Heart left ventricle (tissue), 16 donors: ENCODE results near the gene ADGRA1. TPM values are rescaled to one million over a fixed set of nuclear protein-coding genes. Genes with fewer than 3 reads are reported as not detected.
A peak's percentile ranks its signal among the peaks of the same experiment; 100 is the strongest.

Source experiments
- ATAC-seq, 4 donors: fragments of 200-7000 bp; cut with Tn5 transposase; one replicate each; pipeline ENCODE4 v1.9.1; 2020 to 2022; ENCODE audit warnings: moderate library complexity in 4 of 4, mild to moderate bottlenecking in 3 of 4, moderate number of reproducible peaks in 1 of 4
- DNase-seq, 5 donors: peaks; one replicate each; pipeline ENCODE4 v3.0.0-alpha.2; 2020
- H3K27ac ChIP-seq, 12 donors: fragments of 200-600 bp; sonication (generic) in 4 of 12; one replicate each; pipeline versions ENCODE4 v1.5.0 to v1.8.0; 2016 to 2022; ENCODE audit warnings: mild to moderate bottlenecking in 2 of 12
- H3K27me3 ChIP-seq, 9 donors: fragments of 200-600 bp; sonication (generic) in 2 of 9; one replicate each; pipeline versions ENCODE4 v1.5.1 to v1.8.0; 2016 to 2022; ENCODE audit warnings: mild to moderate bottlenecking in 3 of 9
- H3K36me3 ChIP-seq, 9 donors: fragments of 200-600 bp; sonication (generic) in 2 of 9; one replicate each; pipeline versions ENCODE4 v1.5.0 to v1.8.0; 2018 to 2022; ENCODE audit warnings: mild to moderate bottlenecking in 2 of 9
- H3K4me1 ChIP-seq, 12 donors: fragments of 200-600 bp; sonication (generic) in 4 of 12; one replicate each; pipeline versions ENCODE4 v1.5.0 to v1.8.0; 2016 to 2022; ENCODE audit warnings: mild to moderate bottlenecking in 3 of 12
- H3K4me3 ChIP-seq, 12 donors: fragments of 200-600 bp; sonication (generic) in 4 of 12; one replicate each; pipeline versions ENCODE4 v1.5.0 to v1.8.0; 2017 to 2022; ENCODE audit warnings: mild to moderate bottlenecking in 9 of 12, moderate library complexity in 4 of 12
- H3K9me3 ChIP-seq, 12 donors: fragments of 200-600 bp; sonication (generic) in 4 of 12; one replicate each; pipeline versions ENCODE4 v1.5.0 to v1.8.0; 2016 to 2022; ENCODE audit warnings: mild to moderate bottlenecking in 1 of 12
- POLR2A ChIP-seq, 2 donors: fragments of 450-650 bp; IDR thresholded peaks; one replicate each; pipeline ENCODE4 v1.6.1; 2017; ENCODE audit warnings: antibody characterized with exemption in 2 of 2, mild to moderate bottlenecking in 2 of 2, moderate library complexity in 2 of 2
- WGBS, 4 donors: extraction: QIAGEN DNeasy Blood & Tissue Kit in 2 of 4; methylation state at CpG; one replicate each; pipeline versions ENCODE4 v1.1.5 to v1.1.7; 2013 to 2018; 5-methylcytosine and 5-hydroxymethylcytosine counted together
- intact Hi-C, 10 donors: fragments of 100-400 bp; cut with DNase I; formaldehyde crosslinking; loops; one replicate each; pipeline versions ENCODE4 v1.11.1 to v1.14.2; 2022
- polyA plus RNA-seq, 2 donors: library from polyadenylated mRNA; stranded (reverse); fragments of 200-250 nt; gene quantifications; one replicate each; pipeline ENCODE4 v1.2.3, GENCODE V29; 2013
- total RNA-seq, 9 donors: library from RNA; depleted of rRNA in 2 of 9; stranded (reverse); fragments of >200 nt in 2 of 9; fragmentation: NEBNext Ultra II Directional in 3 of 9; extraction: Animal tissue kit (Norgen Biotek cat#: 25700) in 3 of 9; gene quantifications; one replicate each; pipeline versions ENCODE4 v1.1.0 to v1.2.4, GENCODE V29; 2016 to 2023
- TF ChIP-seq, protein P1 (sequence below), 12 donors: fragments of 200-600 bp; sonication (generic) in 4 of 12; IDR thresholded peaks; one replicate each; pipeline versions ENCODE4 v1.5.0 to v1.8.0; 2018 to 2022; ENCODE audit warnings: antibody characterized with exemption in 12 of 12, mild to moderate bottlenecking in 5 of 12
- donor health status: ischemic (EF 13 %, LVEDD 7.1; RV severe dilation, severe dysfunction).
- donor health status: healthy with polysubstance abuse.
- donor health status: DM: no; HTN: yes; CAD: no.
- donor health status: DM: no; HTN: no; CAD: no.
- donor health status: ischemic (EF 25% LVEDD 6.9; RV normal size, moderate dysfunction).
- donor health status: ischemic (EF 25% LVEDD 5.7; RV mildly dilated, moderate dysfunction).
- donor health status: healthy.
- donor health status: DM: yes; HTN: yes; CAD: no.
- donor health status: ischemic (EF 35%, LVEDD 5.7; RV mildly dilated, moderate dysfunction).
- donor health status: nonischemic (EF 11% LVEDD 7.7; RV severe dilation, severe dysfunction).
- donor health status: DM: yes; HTN: yes; CAD: no.
- donor health status: PGD.
- donor health status: ischemic (EF 29% LVEDD 5.4; RV normal size, mild dysfunction).
- donor health status: nonischemic (EF 23%, LVEDD 6.1; RV moderate dilation, normal function).

Gene ADGRA1
- total and polyA plus RNA-seq, 11 donors, result 0.03 to 0.19 (median 0.13) TPM; not detected in 8

DNA sequence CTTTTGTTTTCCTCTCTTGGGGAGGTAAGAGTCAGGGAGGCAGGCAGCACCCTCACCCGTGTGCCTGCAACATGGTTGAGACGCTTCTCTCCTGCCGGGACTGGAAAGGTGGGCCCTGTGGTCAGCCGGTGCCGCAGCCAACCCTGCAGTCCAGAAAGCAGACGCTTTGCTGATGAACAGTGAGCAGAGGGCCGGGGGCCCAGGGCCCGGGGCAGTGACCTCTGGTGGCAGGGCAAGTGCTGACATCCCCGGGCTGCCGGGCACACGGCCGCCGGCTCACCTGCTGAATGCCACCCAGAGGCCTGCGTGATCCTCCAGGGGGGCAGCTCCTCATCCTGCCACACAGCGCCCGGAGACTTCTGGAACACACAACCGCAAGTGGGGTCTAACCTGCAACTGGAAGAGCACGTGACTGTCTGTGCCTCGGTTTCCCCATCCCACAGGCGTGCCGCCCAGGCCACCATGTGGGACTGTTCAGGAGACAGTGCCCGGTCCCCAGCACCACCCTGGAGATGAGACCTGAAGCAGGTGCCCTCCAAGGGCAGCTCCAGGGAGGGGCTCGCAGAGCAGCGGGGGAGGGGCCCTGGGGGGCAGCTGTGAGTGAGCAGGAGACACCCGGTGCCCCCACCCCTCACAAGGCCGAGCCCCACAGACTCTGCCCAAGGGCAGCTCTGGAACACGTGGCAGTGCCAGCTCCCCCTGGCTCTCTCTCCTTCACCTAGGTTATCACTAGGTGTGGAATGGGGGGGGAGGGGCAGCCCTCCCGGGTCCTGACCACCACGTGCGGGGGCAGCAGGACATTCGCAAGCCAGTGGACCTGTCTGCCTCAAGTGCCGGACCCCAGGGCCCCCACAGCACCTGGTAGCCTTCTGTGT, 2.2 kb upstream of the ADGRA1 start:
- intact Hi-C loops, result no loop called here
- H3K36me3 ChIP-seq, result no peaks in the 10 kb centered on the region
- H3K9me3 ChIP-seq, result no peaks in the 10 kb centered on the region
- 70 to 74% (median 71%) methylated on average over 21 to 32 of the region's 32 CpGs for WGBS, 4 donors
- H3K27ac ChIP-seq, result no peak overlapping the region
- DNase-seq (peak in 1 of 5 donors; percentile 28), ATAC-seq (no peak)
- peaks cover 49 to 96% (median 59%) of the 10 kb centered on the region in 9 donors for H3K27me3 ChIP-seq
- H3K4me3 ChIP-seq, result no peak overlapping the region
- TF ChIP-seq, protein P1, sequence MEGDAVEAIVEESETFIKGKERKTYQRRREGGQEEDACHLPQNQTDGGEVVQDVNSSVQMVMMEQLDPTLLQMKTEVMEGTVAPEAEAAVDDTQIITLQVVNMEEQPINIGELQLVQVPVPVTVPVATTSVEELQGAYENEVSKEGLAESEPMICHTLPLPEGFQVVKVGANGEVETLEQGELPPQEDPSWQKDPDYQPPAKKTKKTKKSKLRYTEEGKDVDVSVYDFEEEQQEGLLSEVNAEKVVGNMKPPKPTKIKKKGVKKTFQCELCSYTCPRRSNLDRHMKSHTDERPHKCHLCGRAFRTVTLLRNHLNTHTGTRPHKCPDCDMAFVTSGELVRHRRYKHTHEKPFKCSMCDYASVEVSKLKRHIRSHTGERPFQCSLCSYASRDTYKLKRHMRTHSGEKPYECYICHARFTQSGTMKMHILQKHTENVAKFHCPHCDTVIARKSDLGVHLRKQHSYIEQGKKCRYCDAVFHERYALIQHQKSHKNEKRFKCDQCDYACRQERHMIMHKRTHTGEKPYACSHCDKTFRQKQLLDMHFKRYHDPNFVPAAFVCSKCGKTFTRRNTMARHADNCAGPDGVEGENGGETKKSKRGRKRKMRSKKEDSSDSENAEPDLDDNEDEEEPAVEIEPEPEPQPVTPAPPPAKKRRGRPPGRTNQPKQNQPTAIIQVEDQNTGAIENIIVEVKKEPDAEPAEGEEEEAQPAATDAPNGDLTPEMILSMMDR (IDR thresholded peaks at IDR 0.05), result no peak
- no peak for TF ChIP-seq POLR2A (IDR thresholded peaks at IDR 0.05)
- peaks cover 0 to 15% (median 0%) of the 10 kb centered on the region in 12 donors for H3K4me1 ChIP-seq

DNA sequence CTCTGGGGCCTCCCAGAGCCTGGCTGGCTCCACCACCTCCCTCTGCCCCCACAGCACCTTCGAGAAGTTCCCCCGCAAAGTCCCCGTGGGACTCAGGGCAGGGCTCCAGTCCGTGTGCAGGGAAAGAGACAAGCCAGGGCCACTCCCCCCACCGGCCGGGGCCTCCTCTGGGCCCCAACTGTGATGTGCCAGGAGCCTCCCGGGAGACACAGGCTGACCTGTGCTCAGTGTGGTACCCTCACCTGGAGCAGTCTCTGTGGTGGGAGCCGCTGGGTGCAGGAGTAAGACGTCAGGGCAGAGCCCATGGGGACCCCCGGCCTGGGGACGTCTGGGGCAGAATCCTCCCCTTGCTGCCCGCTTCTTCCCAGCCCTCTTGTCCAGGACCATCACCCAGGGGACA, 1.5 kb upstream of the ADGRA1 start:
- intact Hi-C loops, result no loop called here
- ATAC-seq, result no peak
- H3K27me3 ChIP-seq, result peaks cover 49 to 98% (median 61%) of the 10 kb centered on the region in 9 donors

DNA sequence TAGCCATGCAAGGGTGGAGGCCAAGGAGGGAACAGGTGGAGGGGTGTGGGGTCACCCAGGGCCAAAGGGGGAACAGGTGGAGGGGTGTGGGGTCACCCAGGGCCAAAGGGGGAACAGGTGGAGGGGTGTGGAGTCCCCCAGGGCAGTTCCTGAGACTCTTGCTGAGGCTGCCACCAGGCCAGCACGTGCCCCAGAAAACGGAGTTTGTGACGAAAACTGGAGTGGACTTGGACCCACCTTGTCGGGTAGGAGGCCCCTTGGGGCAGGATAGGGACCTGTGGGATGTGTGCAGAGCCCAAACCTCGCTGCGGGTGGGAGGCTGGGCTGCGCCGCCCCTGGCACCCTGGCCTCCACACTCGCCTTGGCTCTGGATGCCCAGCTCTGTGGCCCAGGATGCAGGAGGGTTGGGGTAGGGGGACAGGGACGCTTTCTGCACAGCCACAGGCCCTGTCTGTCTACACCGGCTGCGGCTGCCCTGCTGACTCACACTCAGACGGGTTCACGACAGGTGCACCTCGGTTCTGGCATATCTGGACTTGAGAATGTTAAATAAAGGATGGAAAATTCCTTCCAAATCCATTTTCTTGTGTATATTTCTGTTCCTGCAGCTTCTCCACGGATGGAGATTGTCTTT, 562 bp upstream of the ADGRA1 start:
- Histone ChIP-seq H3K27me3 (peaks cover 49 to 93% (median 61%) of the 10 kb centered on the region in 9 donors), H3K27ac (no peak overlapping the region), H3K4me3 (no peak overlapping the region), H3K36me3 (no peaks in the 10 kb centered on the region), H3K4me1 (peaks cover 0 to 15% (median 0%) of the 10 kb centered on the region in 12 donors), H3K9me3 (no peaks in the 10 kb centered on the region)
- 39 to 44% (median 43%) methylated on average over 13 to 16 of the region's 16 CpGs for WGBS, 4 donors
- ATAC-seq (no peak), DNase-seq (peak in 1 of 5 donors; percentile 47)
- intact Hi-C loops, result no loop called here
- TF ChIP-seq POLR2A (IDR thresholded peaks at IDR 0.05), result no peak
- TF ChIP-seq, protein P1 (IDR thresholded peaks at IDR 0.05), result no peak

More for the DNA sequence above, 1.5 kb upstream of the ADGRA1 start:
- DNase-seq, result no peak
- H3K27ac ChIP-seq, result no peak overlapping the region
- TF ChIP-seq, protein P1 (IDR thresholded peaks at IDR 0.05), result no peak
- no peak for TF ChIP-seq POLR2A (IDR thresholded peaks at IDR 0.05)
- 46 to 51% (median 47%) methylated on average over 4 to 12 of the region's 12 CpGs for WGBS, 4 donors
- H3K9me3 ChIP-seq, result no peaks in the 10 kb centered on the region
- H3K4me3 ChIP-seq, result no peak overlapping the region
- peaks cover 0 to 15% (median 0%) of the 10 kb centered on the region in 12 donors for H3K4me1 ChIP-seq
- H3K36me3 ChIP-seq, result no peaks in the 10 kb centered on the region
